Retina (tissue), 1 donor: ENCODE results near the gene MAT1A.
A peak's percentile ranks its signal among the peaks of the same experiment; 100 is the strongest.

Experiments
- DNase-seq: peaks from one replicate; pipeline ENCODE4 v3.0.0-alpha.2; 2016

The MAT1A gene

DNA sequence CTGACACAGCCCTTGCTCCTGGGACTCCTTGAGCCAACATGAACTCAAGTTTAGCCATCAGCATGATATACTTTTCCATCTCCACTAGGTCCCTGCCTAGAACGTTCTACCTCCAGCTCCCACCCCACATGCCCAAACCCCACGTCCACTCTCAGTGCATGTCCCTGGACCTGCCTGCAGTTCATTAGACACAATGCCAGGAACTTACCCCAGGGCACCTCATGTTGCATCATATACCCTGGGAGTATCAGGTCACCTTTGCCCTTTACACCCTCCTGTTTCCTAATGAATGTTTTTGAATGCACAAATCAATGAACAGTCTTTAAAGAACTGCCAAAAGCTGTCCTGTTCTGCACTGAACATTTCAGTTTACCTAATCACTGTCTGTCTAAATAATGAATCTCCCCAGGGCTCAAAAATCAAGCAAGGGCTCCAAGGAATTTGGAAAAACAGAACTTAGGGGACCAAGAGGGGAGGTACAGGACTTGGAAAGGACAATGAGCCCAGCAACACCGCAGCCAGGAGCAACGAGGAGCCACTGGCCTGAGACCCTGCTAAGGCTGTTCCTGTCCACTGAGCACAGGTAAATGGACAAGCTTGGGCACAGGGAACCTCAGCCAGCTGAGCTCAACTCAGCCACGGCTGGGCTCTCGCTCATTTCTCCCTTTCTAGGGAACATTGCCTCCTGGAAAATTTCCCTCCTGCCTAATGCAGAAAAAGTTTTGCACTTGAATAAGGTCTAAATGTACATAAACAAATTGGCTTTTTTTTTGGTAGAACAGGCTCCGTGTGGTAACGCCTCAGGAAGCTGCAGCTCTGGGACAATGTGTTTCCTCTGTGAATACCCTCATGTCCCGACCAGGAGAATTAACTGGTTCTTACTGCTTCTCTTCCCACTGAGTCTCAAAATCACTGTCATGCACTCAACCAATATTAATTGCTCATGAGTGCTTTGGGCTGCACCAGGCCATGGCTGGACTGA, 7.4 kb downstream of the MAT1A start:
- DNase-seq, result no peak

GRCh38 chr10:80281292-80281691, 8.2 kb downstream of the MAT1A start:
- DNase-seq, result no peak

- DNase-seq, result no peak
Observed at GRCh38 chr10:80280071-80280800, 9.2 kb downstream of the MAT1A start.

GRCh38 chr10:80279146-80279545, 10.3 kb downstream of the MAT1A start:
- no peak for DNase-seq

DNA sequence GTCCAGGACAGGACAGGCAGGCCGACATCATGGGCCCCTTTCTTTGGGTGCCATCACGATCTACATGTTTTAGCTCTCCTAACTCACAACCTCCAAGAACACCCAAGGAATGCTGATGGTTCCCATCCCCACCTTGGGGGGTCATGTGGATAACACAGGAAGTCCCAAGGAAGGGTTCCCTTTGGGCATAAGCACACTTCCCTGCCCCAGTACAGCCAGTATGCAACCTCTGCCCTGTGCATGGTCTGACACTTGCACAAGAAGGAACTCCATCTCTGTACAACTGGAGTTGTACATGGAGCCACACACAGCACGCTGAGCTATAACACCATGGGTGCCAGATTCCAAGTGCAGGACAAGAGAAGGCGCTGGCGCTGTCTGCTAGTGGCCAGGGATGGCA, 11.0 kb downstream of the MAT1A start:
- DNase-seq, result no peak

GRCh38 chr10:80277567-80278250, 11.7 kb downstream of the MAT1A start:
- no peak for DNase-seq

- DNase-seq, result no peak
Observed at GRCh38 chr10:80277016-80277415, 12.4 kb downstream of the MAT1A start.

GRCh38 chr10:80276335-80276734, 13.1 kb downstream of the MAT1A start:
- DNase-seq, result no peak

- no peak for DNase-seq
Observed at GRCh38 chr10:80275756-80276155, 13.7 kb downstream of the MAT1A start.

DNA sequence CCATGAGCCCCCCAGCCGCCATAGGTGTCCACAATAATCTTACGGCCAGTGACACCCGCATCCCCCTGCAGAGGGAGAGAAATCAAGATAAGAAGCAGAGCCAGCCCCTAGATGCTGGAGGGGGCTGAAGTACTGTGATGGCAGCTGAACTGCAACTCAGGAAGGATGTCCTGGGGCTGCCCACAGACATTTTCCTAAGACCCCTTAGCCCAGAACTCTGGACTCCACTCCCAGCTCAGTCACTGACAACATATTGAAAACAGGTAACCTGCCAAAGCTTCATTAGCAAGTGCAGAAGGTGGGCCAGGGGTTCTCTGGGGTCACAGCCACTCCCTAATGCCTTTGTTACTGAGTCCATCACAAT, 14.3 kb downstream of the MAT1A start:
- no peak for DNase-seq

GRCh38 chr10:80274396-80275134, 14.9 kb downstream of the MAT1A start:
- DNase-seq, result no peak

- DNase-seq, result no peak
Observed at GRCh38 chr10:80273523-80274170, 15.8 kb downstream of the MAT1A start.

GRCh38 chr10:80272793-80273522, 16.5 kb downstream of the MAT1A start:
- DNase-seq, result peak; percentile 34

DNA sequence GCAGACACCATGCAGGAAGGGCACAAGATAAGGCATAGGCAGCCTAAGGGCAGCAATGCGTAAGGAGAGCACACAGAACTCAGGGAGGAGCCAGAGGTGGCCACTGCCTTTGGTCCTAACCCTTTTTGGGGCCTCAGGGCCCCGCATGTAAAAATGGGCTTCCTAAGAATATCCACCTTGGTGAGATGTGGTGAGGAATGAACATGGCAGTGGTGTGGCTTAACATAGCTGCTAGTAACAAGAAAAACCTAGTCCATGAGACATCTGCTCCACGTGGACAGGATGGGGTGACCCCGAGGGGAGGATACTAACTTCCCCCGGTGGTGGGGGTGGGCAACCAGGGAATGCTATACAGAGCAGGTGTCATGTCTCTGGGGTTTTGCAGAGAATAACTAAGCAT, 18.0 kb downstream of the MAT1A start:
- no peak for DNase-seq

- DNase-seq, result no peak
Observed at GRCh38 chr10:80270887-80271286, 18.6 kb downstream of the MAT1A start.

GRCh38 chr10:80268938-80269588, 20.4 kb downstream of the MAT1A start:
- DNase-seq, result no peak

GRCh38 chr10:80268266-80268665, 21.2 kb downstream of the MAT1A start:
- DNase-seq, result no peak

GRCh38 chr10:80266513-80266863, 23.0 kb downstream of the MAT1A start:
- DNase-seq, result no peak

- peak; percentile 46 for DNase-seq
Observed at GRCh38 chr10:80265740-80266512, 23.5 kb downstream of the MAT1A start.
